Endothelial cell of umbilical vein (primary cell): ENCODE measurements around the gene TFAP2A. TPM values are rescaled to one million over a fixed set of nuclear protein-coding genes. Genes with fewer than 3 reads are reported as not detected.

Source experiments
- BruUV-seq: library from RNA; stranded (reverse); fragments of 400-500 nt; replicated peaks from 2 replicates; lab custom pipeline; 2021; lab: Mats Ljungman, UMichigan
- CTCF ChIA-PET: fragments of 300-600, 350-600 bp; sonication (Branson Sonifier 250); formaldehyde crosslinking; loops from one replicate; lab custom pipeline; 2021; ENCODE audit warnings: antibody characterized with exemption, inconsistent platforms; lab: Charles Lee
- POLR2A ChIA-PET: fragments of 300-600, 350-600 bp; sonication (Branson Sonifier 250); formaldehyde crosslinking; loops from one replicate; lab custom pipeline; 2021; ENCODE audit warnings: antibody characterized with exemption, inconsistent platforms; lab: Charles Lee
- DNase-seq: peaks from one replicate; pipeline ENCODE4 v3.0.0-alpha.2; 2011; ENCODE audit warnings: low read depth, low spot score
- FAIRE-seq: peaks from 2 replicates; lab custom pipeline; 2011; peaks lifted over from hg19 to GRCh38; lab: Jason Lieb, UNC
- H2AFZ ChIP-seq: 2 replicates; pipeline ENCODE4 v1.6.0; 2012; ENCODE audit warnings: low read depth, low read length, control low read depth, inconsistent platforms
- H3K27ac ChIP-seq: 2 replicates; pipeline ENCODE4 v1.5.1; 2011; ENCODE audit warnings: low read depth, mild to moderate bottlenecking, control low read depth, low read length, moderate library complexity; ENCODE audit not compliant: insufficient read depth
- H3K27me3 ChIP-seq, 2 experiments: 2 replicates each; pipeline versions ENCODE4 v1.6.0 to v1.6.1; 2011; ENCODE audit warnings: low read length in 2 of 2, mixed read lengths in 1 of 2; ENCODE audit not compliant: control insufficient read depth in 2 of 2, insufficient read depth in 2 of 2
- H3K36me3 ChIP-seq, 2 experiments: 2 replicates in 1 of 2; 3 replicates in 1 of 2; pipeline ENCODE4 v1.5.1; 2011; ENCODE audit warnings: low read length in 2 of 2, mild to moderate bottlenecking in 1 of 2, moderate library complexity in 1 of 2; ENCODE audit not compliant: control insufficient read depth in 2 of 2, insufficient read depth in 2 of 2; ENCODE audit errors: extremely low read depth in 1 of 2
- H3K4me1 ChIP-seq: 3 replicates; pipeline ENCODE4 v1.5.1; 2011; ENCODE audit warnings: mild to moderate bottlenecking, low read length; ENCODE audit not compliant: control insufficient read depth, insufficient read depth; ENCODE audit errors: extremely low read depth
- H3K4me2 ChIP-seq: 2 replicates; pipeline ENCODE4 v1.6.1; 2011; ENCODE audit warnings: low read length, control low read depth, mixed read lengths; ENCODE audit not compliant: insufficient read depth
- H3K4me3 ChIP-seq, 3 experiments: fragments of 200-600 bp in 1 of 3; sonication (generic), shearing (Covaris generic) in 1 of 3; replicated peaks in 1 of 3; 2 replicates each; pipeline ENCODE4 v1.5.1; 2011 to 2016; ENCODE audit warnings: control low read depth in 3 of 3, low read length in 3 of 3, mild to moderate bottlenecking in 2 of 3, inconsistent platforms in 1 of 3, low read depth in 1 of 3, moderate library complexity in 1 of 3; ENCODE audit not compliant: insufficient read depth in 1 of 3
- H3K79me2 ChIP-seq: 2 replicates; pipeline ENCODE4 v1.6.0; 2012; ENCODE audit warnings: low read length, inconsistent platforms; ENCODE audit not compliant: control insufficient read depth, insufficient read depth
- H3K9ac ChIP-seq: replicated peaks from 2 replicates; pipeline ENCODE3; 2011; ENCODE audit warnings: low read length, control low read depth; ENCODE audit not compliant: insufficient read depth; ENCODE audit errors: extremely low read depth
- H3K9me1 ChIP-seq: replicated peaks from 3 replicates; pipeline ENCODE4 v1.6.0; 2011; ENCODE audit warnings: mild to moderate bottlenecking, low read length; ENCODE audit not compliant: control insufficient read depth, insufficient read depth; ENCODE audit errors: extremely low read depth
- H3K9me3 ChIP-seq: replicated peaks from 2 replicates; pipeline ENCODE4 v1.5.1; 2012; ENCODE audit warnings: low read length, inconsistent platforms; ENCODE audit not compliant: control insufficient read depth, insufficient read depth
- H4K20me1 ChIP-seq: replicated peaks from 2 replicates; pipeline ENCODE3; 2011; ENCODE audit warnings: mild to moderate bottlenecking, low read length; ENCODE audit not compliant: control insufficient read depth, insufficient read depth; ENCODE audit errors: extremely low read depth
- CTCF ChIP-seq, 2 donors: IDR thresholded peaks; 1 replicate in 1 of 2; 2 replicates in 1 of 2; pipeline ENCODE4 v1.5.1; 2011; ENCODE audit warnings: low read length in 2 of 2, mild to moderate bottlenecking in 2 of 2, moderate library complexity in 2 of 2, control low read depth in 1 of 2, inconsistent platforms in 1 of 2, low read depth in 1 of 2; ENCODE audit not compliant: insufficient read depth in 1 of 2; ENCODE audit errors: extremely low read depth in 1 of 2
- EZH2 ChIP-seq: IDR thresholded peaks from 2 replicates; pipeline ENCODE4 v1.6.1; 2012; ENCODE audit warnings: borderline replicate concordance, low read depth, mild to moderate bottlenecking, moderate library complexity, low read length, inconsistent platforms; ENCODE audit not compliant: severe bottlenecking
- FOS ChIP-seq: IDR thresholded peaks from 2 replicates; pipeline ENCODE4 v1.6.1; 2011; ENCODE audit warnings: mild to moderate bottlenecking, low read length, moderate library complexity, borderline replicate concordance; ENCODE audit not compliant: insufficient read depth
- GATA2 ChIP-seq: IDR thresholded peaks from 2 replicates; pipeline ENCODE4 v1.7.0; 2011; ENCODE audit warnings: low read depth, mild to moderate bottlenecking, moderate library complexity, mixed read lengths, low read length; ENCODE audit not compliant: insufficient read length, insufficient read depth
- JUN ChIP-seq: IDR thresholded peaks from 2 replicates; pipeline ENCODE4 v1.6.1; 2011; ENCODE audit warnings: borderline replicate concordance, low read depth; ENCODE audit not compliant: insufficient read length, insufficient read depth
- MAX ChIP-seq: IDR thresholded peaks from 2 replicates; pipeline ENCODE4 v1.6.1; 2011; ENCODE audit not compliant: insufficient read depth, insufficient read length
- MYC ChIP-seq: IDR thresholded peaks from one replicate; pipeline ENCODE4 v1.6.1; 2011; ENCODE audit warnings: mild to moderate bottlenecking, low read depth, low read length
- POLR2A ChIP-seq: IDR thresholded peaks from 2 replicates; pipeline ENCODE4 v1.6.1; 2012; ENCODE audit warnings: low read depth, mild to moderate bottlenecking, control low read depth, low read length
- POLR2AphosphoS5 ChIP-seq: IDR thresholded peaks from 2 replicates; pipeline ENCODE4 v1.6.1; 2012; ENCODE audit warnings: low read depth, mild to moderate bottlenecking, control low read depth, low read length, moderate library complexity; ENCODE audit not compliant: insufficient read depth
- dilution Hi-C: fragments of 300-500 bp; cut with MboI; formaldehyde crosslinking; loops from one replicate; pipeline ENCODE4 v1.15.0; 2019; ENCODE audit warnings: low sequenced_read_pairs; ENCODE audit not compliant: extremely low pct_ligation_motif_present
- intact Hi-C: fragments of 100-400 bp; cut with micrococcal nuclease; formaldehyde crosslinking; loops from one replicate; pipeline ENCODE4 v1.10.0; 2022
- polyA plus RNA-seq, 4 experiments: library from polyadenylated mRNA; depleted of rRNA in 3 of 4; stranded (reverse) in 3 of 4; unstranded in 1 of 4; fragments of >200 nt; gene quantifications; 2 replicates each; pipeline versions ENCODE4 v1.2.1 to v1.2.3, GENCODE V29; 2011 to 2012; ENCODE audit warnings: missing spikeins in 1 of 4
- total RNA-seq: library from RNA; stranded (reverse); gene quantifications from 2 replicates; pipeline ENCODE4 v1.2.3, GENCODE V29; 2021

Gene TFAP2A
- total and polyA plus RNA-seq, 2 donors (not counting 3 experiments of a cell fraction or from before 2014, with no cell fraction given): 0.06 TPM; not detected in 1

GRCh38 chr6:10451828-10452509, 37.1 kb upstream of the TFAP2A start:
- no peak overlapping the region for H3K9ac ChIP-seq
- ChIA-PET POLR2A (no interaction called here), CTCF (interaction anchor here (1.0 kb wide), 1 partner anchor 17 kb away, joined by 3 read pairs; no protein-coding TSS in a partner anchor)
- H3K9me1 ChIP-seq: no peaks in the 10 kb centered on the region
- dilution Hi-C loops (no loop called here), intact Hi-C loops (no loop called here)
- no peak overlapping the region for H3K27ac ChIP-seq
- TF ChIP-seq MYC (no peak), POLR2A (no peak), EZH2 (no peak), MAX (no peak), POLR2AphosphoS5 (no peak), GATA2 (no peak), JUN (no peak), FOS (no peak), CTCF (IDR thresholded peaks at IDR 0.05; ENCODE audit: extremely low read depth in 1 of 2, insufficient read depth in 1 of 2, low read depth in 1 of 2, low read length in 2 of 2) (no peak)
- FAIRE-seq (no peak), DNase-seq (no peak)
- no peak overlapping the region for H3K4me2 ChIP-seq
- no peaks in the 10 kb centered on the region for H3K79me2 ChIP-seq
- H3K9me3 ChIP-seq: no peaks in the 10 kb centered on the region
- no peaks in the 10 kb centered on the region for H4K20me1 ChIP-seq
- no peaks in the 10 kb centered on the region for H3K4me1 ChIP-seq
- no peaks in the 10 kb centered on the region for H3K36me3 ChIP-seq
- no peak overlapping the region for H3K4me3 ChIP-seq
- no TSS peak for BruUV-seq
- H3K27me3 ChIP-seq: no peaks in the 10 kb centered on the region
- H2AFZ ChIP-seq: no peak overlapping the region
